ENCODE results near the gene SCYGR5.

- no peak for TF ChIP-seq CTCF (IDR thresholded peaks at IDR 0.05)
- no peak for TF ChIP-seq POLR2AphosphoS5 (IDR thresholded peaks at IDR 0.05)
- no peak for TF ChIP-seq EP300 (IDR thresholded peaks at IDR 0.05; ENCODE audit: low read depth)
Observed at GRCh38 chr2:227710986-227711385, 44.4 kb downstream of the SCYGR5 start.

Data from transverse colon (tissue), 4 donors.